ENCODE results near the gene DLG2.
"Not testable (repeated sequence)": the region's sequence is repeated elsewhere in the genome, so short reads cannot be mapped to it uniquely, and the experiment has no call there.

DLG2 gene

DNA sequence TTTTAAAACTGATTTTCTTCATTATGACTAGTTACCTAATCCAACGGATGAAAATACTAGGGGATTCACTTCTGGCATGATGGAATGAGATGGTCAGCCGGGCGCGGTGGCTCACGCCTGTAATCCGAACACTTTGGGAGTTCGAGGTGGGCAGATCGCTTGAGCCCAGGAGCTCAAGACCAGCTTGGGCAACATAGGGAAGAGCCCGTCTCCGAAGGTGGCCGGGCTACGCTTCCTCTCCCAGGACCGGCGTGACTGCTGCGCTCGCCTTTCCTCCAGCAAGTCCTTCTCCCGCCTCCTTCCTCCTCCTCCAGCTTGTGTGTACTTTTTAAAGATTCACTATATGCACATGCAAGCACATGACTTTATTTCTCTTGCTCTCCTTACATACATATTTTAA lies 1835.6 kb downstream of the DLG2 start:
- DNase-seq = no peak

DNA sequence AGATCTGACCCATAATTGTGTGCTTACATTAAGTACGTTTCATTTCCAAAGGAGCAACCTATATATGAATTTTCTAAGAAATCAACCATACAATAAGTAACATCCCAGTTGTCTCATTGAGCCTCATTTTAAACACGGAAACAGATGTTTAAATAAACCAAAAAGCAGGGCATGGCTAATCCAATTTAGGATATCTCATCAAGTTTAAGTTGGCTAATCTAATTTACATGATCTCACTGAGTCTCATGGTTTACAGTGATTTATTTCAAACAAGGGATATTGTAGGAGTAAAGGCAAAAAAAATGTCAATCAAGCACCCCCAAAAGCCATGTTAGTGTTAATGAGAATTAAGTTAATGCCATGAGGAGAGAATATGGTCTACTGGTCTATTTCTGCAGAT lies 1841.2 kb downstream of the DLG2 start:
- DNase-seq = no peak

DNA sequence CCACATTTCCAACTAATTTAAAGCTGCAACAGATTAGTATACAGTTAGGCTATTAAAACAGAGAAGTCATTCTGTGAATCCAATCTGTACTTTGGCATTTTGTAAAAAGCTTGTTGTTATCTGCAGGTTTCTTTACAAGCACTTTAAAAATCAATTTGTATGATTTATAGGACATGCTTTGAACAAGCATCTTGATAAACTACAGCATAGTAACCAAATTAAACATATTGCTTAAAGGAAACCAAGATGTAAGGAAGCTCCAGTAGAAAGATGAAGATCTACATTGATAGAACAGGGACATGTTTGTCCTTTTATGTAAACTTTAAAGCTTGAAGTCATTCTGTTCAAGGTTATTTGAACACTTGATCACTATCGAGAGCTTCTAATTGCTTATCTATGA lies 1842.7 kb downstream of the DLG2 start:
- no peak for DNase-seq

DNA sequence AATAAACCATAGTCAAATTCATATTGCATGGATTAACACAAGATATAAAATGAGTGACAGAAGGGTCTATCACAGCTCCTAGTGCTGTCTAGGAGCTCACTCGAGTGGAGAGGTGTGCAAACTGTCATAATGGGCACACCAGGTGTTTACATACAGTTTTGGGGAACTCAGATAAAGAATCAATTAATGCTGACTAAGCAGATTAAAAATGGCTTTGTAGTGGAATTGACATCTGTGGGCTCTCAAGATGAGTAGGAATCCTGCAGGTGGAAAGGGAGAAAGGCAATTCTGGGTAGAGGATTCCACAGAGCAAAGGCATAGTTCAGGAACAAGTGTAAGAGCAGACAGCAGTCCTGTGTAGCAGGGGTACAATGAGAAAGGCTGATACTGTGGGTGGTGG lies 1844.8 kb downstream of the DLG2 start:
- DNase-seq = no peak

DNA sequence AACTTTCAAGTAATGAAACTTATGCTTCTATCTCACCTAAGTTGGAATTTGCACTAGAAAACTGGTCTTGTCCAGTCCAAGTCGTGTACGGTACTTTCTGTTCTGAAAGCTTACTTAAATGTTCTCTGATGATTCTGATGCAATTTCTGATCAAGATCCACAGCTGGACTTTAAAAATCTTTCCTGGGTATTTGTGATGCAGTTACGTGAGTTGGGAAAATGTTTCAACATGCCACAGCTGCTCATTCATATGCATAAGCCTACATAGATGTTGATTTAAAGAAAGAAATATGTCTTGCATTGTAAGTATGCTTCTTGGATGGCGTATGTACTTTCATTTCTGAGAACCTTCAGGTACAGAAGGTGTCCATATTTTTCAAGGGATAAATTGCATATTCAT lies 1847.3 kb downstream of the DLG2 start:
- DNase-seq = no peak

DNA sequence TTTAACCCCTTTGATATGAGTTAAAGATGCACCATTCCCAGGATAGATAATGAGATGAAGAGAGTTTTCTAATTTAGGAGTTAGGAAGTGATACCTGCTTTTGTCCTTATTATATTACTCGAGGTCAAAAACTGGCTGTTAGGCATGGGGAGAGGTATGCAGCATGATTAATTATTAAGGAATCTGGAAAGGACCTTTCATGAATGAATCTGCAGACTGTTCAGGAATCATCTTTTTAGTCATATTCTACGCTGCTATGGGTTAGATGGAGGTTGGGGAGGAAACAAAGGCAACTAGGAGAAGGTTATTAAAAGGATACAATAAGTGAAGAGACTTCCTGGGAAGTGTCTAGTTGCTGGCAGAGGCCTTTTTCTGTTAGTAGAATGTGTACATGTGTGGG lies 1848.5 kb downstream of the DLG2 start:
- no peak for DNase-seq

DNA sequence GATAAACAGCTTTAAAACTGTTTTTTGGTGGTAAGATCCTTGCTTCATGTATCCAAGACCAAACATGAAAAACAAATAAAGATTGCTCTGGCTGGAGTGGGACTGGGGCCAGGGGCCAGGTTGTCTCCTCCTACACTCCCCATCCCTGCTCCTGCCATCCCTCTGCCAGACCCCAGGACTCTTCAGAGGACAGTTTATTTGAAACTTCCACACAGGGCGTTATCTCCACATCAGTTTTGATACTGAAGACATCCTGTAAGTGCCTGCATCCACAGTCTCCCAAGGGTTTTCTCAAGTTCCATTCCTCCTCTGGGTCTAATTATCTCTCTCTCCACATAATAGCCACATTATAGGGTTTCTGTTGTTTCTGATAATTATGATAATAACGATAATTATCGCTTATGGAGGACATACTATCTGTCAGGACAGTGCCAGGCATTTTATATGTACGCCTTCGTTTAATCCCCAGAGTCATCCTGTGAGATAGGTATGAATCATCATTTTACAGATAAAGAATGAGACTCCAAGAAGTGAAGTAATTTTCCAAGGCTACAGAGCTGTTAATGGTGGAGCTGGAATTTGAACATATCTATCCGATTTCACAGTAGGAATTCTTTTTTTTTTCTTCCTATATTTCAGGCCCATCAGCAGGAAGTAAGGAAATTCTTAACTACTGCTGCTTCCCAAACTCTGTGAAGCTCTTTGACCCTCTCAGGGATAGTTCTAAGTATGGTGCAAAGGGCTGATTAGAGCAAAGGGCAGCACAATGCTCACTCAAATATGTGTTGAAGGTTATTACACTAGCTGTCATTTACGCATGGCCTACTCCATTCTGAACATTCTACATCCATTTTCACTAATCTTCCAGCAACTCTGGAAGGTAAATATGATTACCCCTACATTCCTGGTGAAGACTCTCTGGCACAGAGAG lies 1852.9 kb downstream of the DLG2 start:
- DNase-seq = no peak

DNA sequence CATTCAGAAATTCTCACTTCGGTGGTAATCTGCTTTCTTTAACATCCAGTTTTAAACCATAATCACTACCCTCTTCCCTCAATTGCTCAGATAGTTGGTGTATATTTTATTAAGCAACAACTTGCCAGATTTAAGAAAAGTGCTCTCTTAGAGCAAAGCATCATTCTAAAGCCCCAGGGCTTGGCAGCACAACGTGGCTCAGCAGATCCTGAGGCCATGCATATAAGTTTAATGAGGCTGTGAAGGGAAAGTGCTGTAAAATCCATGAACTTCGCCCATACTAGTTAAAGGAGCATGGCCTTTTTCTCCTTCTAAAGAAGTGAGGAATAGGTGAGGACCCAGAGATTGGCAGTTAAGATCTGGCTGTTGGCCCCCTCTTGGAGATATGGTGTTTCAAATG lies 1858.7 kb downstream of the DLG2 start:
- DNase-seq = no peak

DNA sequence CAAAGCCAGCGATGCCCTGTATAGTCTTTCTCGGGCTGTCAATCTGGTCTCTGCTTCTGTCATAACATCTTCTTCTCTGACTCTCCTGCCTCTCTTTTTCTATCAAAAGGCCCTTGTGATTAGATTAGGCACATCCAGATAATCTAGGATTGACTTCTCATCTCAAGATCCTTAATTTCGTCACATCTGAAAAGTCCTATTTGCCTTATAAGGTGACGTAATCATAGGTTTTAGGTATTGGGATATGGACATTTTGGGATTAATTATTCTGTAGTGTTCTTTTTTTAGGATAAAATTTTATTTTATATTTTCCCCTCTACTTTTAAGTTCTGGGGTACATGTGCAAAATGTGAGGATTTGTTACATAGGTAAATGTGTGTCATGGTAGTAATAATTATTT lies 1860.2 kb downstream of the DLG2 start:
- no peak for DNase-seq

DNA sequence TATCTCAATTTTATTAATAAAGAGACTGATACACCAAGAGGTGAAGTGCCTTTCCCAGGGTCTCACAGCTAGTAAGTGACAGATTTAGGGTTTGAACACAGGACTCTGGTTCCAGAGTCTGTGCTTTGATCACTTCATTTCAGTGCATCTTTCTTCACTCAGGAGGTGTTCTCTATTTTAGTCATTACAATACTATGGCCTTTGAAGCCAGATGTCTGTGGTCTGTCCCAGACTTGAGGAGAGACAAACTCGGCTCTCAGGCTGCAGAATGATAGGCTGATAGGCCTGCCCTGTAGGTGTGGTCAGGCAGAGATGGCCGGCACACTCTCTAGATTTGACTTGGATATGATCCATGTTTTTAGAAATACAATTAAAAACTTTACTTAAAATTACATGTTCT lies 1862.5 kb downstream of the DLG2 start:
- DNase-seq = no peak

DNA sequence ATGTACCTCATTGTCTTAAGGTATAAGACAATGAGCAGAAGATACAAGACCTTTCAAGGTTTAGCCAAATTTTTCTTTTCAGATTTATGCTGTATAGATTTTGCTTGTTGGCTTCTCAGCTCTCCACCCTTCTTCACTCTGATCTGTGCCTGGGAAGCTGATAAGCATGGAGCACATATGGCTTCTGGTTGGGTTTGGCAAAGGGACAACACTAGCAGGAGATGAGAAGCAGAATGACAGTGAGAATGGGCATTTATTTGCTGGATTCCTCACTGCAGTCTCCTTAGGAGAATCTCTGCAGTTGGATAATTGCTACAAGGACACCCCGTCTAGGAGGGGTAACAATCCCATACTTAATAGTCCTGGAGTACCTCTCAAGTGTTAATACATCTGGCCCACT lies 1866.2 kb downstream of the DLG2 start:
- no peak for DNase-seq

DNA sequence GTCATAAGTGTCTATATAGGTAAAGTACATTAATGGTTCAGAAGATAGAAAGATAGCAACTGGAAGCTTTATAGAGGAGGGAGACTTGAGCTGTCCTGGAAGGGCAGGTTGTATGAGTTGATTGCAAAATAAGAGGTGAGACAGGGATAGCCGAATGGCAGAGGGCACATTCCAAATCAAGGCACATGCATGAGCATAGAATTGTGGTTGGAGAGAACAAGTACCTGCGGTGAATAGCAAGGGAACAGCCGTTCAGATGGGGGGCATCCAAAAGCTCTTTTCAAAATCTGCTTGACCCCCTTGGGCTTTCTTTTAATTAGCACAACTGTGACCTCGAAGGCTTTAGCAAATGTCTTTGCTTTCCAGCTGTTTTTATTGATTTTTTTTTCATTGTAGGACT lies 1868.0 kb downstream of the DLG2 start:
- DNase-seq = no peak

DNA sequence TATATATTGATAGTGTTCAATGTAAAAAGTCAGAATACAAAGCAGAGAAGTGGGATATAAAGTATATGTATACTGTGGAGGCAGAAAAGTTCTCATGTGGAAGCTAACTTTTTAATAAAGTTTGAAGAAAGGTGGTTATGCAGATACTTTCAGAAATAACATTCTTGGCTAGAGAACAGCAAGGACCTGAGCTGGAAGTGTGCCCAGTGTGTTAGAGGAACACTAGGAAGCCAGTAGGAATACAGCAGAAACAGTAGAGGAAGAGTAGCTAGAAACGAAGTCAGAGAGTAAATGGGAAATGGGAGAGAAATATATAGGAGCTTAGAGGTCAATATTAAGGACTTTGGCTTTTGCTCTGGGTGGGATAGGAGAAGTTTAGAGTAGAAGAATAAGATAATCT lies 1876.1 kb downstream of the DLG2 start:
- DNase-seq = no peak

DNA sequence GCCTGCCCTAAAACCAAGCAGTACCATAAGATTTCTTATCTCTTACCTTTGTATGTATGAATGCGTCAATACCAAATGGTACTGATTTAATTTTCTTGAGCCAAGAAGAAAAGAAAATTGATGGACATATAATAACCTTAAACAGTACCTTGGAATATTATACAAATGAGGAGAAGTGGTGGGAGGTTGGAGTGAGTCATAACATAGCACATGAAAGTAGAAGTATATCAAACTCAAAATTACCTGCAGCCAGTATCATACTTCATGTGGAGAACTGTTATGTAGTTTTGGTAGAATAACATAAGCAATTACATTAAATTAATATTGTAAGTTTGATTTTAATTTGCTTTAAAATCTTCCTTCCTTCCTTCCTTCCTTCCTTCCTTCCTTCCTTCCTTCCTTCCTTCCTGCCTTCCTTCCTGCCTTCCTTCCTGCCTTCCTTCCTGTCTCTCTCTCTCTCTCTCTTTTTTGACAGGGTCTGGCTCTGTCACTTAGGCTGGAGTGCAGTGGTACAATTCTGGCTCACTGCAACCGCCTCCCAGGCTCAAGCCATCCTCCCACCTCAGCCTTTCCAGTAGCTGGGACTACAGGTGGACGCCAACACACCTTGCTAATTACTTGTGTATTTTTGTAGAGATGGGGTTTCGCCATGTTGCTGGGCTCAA lies 1880.1 kb downstream of the DLG2 start:
- no peak for DNase-seq

DNA sequence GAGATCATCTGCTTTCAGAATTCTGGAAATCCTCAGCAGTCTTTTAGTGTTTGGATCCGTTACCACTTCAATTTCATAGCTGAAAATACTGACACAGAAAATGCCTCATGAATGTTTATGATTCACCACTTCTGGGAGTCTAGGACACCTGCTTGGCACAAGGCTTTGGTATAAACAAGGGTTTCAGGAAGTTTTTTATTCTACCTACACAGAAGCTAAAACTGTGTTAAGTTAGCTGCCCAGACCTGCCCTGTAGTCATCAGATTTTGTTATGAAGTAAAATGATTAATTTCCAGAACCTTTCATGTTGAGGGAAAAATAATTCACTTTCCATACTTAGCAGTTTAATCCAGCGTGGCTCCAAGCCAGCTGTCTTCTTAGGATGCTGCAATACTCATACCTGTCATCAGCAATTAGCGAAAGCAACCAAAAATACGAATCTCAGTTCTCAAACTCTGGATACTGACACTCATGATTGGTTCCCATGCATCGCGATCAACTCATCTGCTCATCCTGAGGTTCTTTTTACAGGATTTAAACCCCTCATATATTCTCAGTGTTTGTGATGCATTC lies 1882.4 kb downstream of the DLG2 start:
- no peak for DNase-seq

DNA sequence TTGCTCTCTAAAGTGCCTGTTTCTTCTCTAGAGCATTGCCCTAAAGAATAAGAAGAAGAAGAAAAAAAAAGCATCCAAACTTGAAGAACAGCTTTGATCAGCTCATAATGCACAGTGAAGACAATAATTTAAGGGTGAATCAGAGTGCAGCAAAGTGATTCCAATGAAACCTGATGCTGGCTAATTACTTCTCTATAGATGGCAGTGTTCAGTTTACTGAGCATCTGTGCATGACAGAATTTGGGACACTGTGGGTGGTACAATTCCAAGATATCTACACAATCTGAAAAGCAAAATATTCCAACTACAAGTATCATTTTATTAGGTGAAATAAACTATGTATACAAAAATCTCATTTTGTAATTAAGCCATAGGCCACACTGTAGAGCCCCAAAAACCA lies 1890.5 kb downstream of the DLG2 start:
- DNase-seq = no peak

DNA sequence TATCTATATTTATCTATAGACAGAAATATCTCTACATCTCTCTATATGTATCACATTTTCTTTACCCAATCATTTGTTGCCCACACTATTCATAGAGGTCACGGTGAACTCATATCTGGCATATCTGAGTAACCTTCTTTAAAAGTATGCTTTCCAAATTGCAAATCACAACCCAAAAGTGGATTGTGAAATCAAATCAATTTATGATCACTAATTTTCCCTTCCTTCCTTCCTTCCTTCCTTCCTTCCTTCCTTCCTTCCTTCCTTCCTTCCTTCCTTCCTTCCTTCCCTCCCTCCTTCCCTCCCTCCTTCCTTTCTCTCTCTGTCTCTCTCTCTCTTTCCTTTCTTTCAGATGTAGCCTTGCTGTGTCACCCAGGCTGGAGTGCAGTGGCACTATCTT lies 1893.0 kb downstream of the DLG2 start:
- DNase-seq = no peak

DNA sequence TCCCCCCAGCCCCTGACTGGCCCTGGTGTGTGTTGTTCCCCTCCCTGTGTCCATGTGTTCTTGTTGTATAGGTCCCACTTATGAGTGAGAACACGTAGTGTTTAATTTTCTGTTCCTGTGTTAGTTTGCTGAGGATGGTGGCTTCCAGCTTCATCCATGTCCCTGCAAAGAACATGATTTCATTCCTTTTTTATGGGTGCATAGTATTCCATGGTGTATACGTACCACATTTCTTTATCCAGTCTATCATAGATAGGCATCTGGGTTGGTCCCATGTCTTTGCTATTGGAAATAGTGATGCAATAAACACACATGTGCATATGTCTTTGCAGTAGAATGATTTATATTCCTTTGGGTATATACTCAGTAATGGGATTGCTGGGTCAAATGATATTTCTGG lies 1895.9 kb downstream of the DLG2 start:
- DNase-seq = not testable (repeated sequence)

DNA sequence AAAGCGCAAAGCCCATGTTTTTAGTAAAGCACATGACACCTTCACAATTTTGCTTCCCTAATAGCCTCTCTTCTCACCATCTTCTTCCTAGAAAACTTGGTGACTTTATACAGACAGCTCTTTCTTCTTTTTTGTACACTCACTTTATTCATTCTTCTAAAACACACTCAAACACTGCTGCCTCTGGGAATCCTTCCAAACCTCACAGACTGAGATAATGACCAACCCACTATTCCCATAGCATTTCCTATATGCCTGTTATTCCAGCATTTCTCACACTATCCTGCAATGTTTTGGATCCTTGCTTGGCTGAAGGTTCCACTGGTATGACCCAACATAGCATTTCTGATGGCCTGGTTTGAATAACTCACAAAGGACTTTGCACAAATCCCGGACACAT lies 1898.9 kb downstream of the DLG2 start:
- no peak for DNase-seq

DNA sequence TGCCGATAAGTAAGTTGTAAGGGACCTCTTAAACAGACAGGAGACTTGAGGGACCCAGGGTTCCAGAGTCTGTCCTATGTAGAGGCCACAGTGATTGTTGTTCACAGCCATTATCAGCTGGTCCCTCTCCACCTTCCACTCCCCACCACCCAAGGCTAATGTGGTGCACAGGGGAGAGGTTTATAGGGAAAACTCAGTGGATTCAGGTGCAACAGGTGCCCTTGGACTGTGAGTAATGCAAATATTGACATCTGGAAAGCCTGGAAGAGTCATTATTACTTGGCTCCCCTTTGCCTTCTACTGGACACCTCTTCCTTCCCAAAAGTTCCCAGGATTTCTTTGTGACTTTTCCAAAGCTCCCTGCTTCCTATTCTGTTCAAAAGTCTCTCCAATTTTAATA lies 1899.9 kb downstream of the DLG2 start:
- DNase-seq = no peak

DNA sequence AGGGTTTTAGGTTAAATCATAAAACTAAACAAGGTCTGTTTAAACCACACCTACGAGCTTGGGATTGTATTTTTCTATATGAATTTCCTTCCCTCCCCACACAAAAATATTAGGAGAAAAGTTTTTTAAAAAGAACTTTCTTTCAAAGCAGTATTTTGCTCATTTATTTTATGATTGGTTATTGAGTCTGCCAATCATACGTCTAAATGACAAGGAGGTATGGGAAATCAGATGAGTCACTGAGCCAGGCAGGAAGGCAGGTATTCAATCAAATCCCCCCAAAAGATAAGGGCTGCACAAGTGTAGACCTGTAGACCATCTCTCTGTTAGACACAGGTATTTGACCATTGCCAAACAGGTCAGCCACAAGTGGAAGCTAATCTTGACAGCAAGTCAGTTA lies 1900.8 kb downstream of the DLG2 start:
- DNase-seq = no peak

DNA sequence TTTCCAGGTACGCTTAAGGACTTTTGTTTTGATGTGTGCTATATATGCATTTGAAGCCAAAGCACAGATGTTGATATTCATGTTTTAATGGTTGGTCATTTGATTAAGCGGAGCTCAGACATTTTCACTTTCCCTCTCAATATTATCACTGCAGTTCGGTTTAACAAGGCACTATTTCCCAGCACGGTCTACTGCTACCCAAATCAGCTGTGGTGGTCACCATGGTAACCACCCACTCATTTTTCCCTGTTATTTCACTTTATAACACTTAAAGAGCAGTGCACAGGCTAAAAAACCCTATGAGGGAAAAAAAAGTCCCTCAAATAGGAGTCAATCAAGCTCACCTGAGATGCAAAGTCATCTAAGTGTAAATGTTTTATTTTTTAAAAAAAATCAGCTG lies 1901.4 kb downstream of the DLG2 start:
- DNase-seq = no peak

DNA sequence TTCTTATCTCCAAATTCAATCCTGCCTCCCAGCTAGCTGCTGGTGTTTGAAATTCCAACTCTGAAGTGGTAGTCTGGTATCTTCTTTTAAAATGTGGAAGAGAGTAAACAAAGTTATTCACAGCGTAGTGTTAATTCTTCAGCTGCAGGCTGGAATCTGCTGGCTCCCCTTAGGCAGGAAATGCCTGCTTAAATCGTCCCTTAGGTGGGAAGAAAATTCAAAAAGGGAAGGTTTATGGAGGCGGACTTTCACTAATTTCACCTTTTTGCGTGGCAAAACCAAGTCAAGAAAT lies 1901.9 kb downstream of the DLG2 start:
- no peak for DNase-seq

DNA sequence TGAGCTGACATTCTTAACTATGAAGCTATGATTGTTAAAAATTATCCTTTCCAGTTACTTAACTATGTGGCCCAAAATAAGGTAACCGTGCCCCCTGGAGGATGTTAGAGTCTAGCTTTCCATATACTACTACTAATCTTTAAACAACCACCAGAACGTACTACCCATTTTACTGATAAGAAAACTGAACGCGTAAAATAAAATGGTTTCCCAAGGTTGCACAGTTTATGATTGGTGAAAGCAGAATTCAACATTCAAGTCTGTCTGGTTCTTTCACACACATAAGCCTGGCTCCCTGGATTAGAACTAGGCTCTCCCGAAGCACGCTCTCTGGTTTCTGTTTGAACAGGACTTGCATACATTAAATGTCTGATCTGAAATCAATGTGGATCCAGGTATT lies 1903.1 kb downstream of the DLG2 start:
- no peak for DNase-seq

Measured in NCI-H2107 (cell line).